Measurements from ENCODE around the gene RASAL1.

RASAL1 gene

GRCh38 chr12:113093409-113094101, 42.0 kb downstream of the RASAL1 start:
- peak overlapping the region; percentile 62; the same call in 1 of the 2 replicates for H3K4me3 ChIP-seq (ENCODE audit: low read depth, low read length)
- no peak overlapping the region for H3K9ac ChIP-seq (ENCODE audit: low read depth, low read length)
- H3K9me3 ChIP-seq (ENCODE audit: control insufficient read depth, insufficient read depth, low read length) = no peaks in the 10 kb centered on the region
- no peak overlapping the region for H3K27ac ChIP-seq (ENCODE audit: low read depth, low read length)
- H3K36me3 ChIP-seq (ENCODE audit: control insufficient read depth, insufficient read depth, low read length) = no peaks in the 10 kb centered on the region
- H3K4me1 ChIP-seq (ENCODE audit: control insufficient read depth, insufficient read depth, low read length) = peaks cover 10% of the 10 kb centered on the region; the same call in 1 of the 2 replicates
- peaks cover 4% of the 10 kb centered on the region; the same call in 1 of the 2 replicates for H3K27me3 ChIP-seq (ENCODE audit: control insufficient read depth, insufficient read depth, low read length)

- H3K4me1 ChIP-seq (ENCODE audit: control insufficient read depth, insufficient read depth, low read length) = peaks cover 5% of the 10 kb centered on the region; the same call in 1 of the 2 replicates
These were observed 42.8 kb downstream of the RASAL1 start for GRCh38 chr12:113092607-113093408.

GRCh38 chr12:113091506-113091905, 44.1 kb downstream of the RASAL1 start:
- Histone ChIP-seq H3K36me3 (ENCODE audit: control insufficient read depth, insufficient read depth, low read length) (no peaks in the 10 kb centered on the region), H3K9me3 (ENCODE audit: control insufficient read depth, insufficient read depth, low read length) (no peaks in the 10 kb centered on the region), H3K27me3 (ENCODE audit: control insufficient read depth, insufficient read depth, low read length) (peaks cover 4% of the 10 kb centered on the region; the same call in 1 of the 2 replicates), H3K9ac (ENCODE audit: low read depth, low read length) (no peak overlapping the region), H3K4me1 (ENCODE audit: control insufficient read depth, insufficient read depth, low read length) (peaks cover 8% of the 10 kb centered on the region; the same call in 1 of the 2 replicates), H3K4me3 (ENCODE audit: low read depth, low read length) (no peak overlapping the region), H3K27ac (ENCODE audit: low read depth, low read length) (no peak overlapping the region)

More at GRCh38 chr12:113092607-113093408, 42.8 kb downstream of the RASAL1 start:
- H3K9ac ChIP-seq (ENCODE audit: low read depth, low read length) = no peak overlapping the region
- peak overlapping the region; percentile 62 for H3K4me3 ChIP-seq (ENCODE audit: low read depth, low read length)
- H3K36me3 ChIP-seq (ENCODE audit: control insufficient read depth, insufficient read depth, low read length) = no peaks in the 10 kb centered on the region
- no peaks in the 10 kb centered on the region for H3K9me3 ChIP-seq (ENCODE audit: control insufficient read depth, insufficient read depth, low read length)
- H3K27ac ChIP-seq (ENCODE audit: low read depth, low read length) = peak overlapping the region; percentile 32
- peaks cover 4% of the 10 kb centered on the region; the same call in 1 of the 2 replicates for H3K27me3 ChIP-seq (ENCODE audit: control insufficient read depth, insufficient read depth, low read length)

- Histone ChIP-seq H3K4me3 (ENCODE audit: low read depth, low read length) (no peak overlapping the region), H3K27me3 (ENCODE audit: control insufficient read depth, insufficient read depth, low read length) (peaks cover 4% of the 10 kb centered on the region; the same call in 1 of the 2 replicates), H3K36me3 (ENCODE audit: control insufficient read depth, insufficient read depth, low read length) (no peaks in the 10 kb centered on the region), H3K27ac (ENCODE audit: low read depth, low read length) (no peak overlapping the region), H3K9ac (ENCODE audit: low read depth, low read length) (no peak overlapping the region), H3K4me1 (ENCODE audit: control insufficient read depth, insufficient read depth, low read length) (peaks cover 8% of the 10 kb centered on the region; the same call in 1 of the 2 replicates), H3K9me3 (ENCODE audit: control insufficient read depth, insufficient read depth, low read length) (no peaks in the 10 kb centered on the region)
These were observed 44.8 kb downstream of the RASAL1 start for GRCh38 chr12:113090740-113091139.

GRCh38 chr12:113089839-113090238, 45.7 kb downstream of the RASAL1 start:
- Histone ChIP-seq H3K27me3 (ENCODE audit: control insufficient read depth, insufficient read depth, low read length) (peaks cover 4% of the 10 kb centered on the region; the same call in 1 of the 2 replicates), H3K9me3 (ENCODE audit: control insufficient read depth, insufficient read depth, low read length) (no peaks in the 10 kb centered on the region), H3K4me3 (ENCODE audit: low read depth, low read length) (no peak overlapping the region), H3K27ac (ENCODE audit: low read depth, low read length) (no peak overlapping the region), H3K9ac (ENCODE audit: low read depth, low read length) (no peak overlapping the region), H3K4me1 (ENCODE audit: control insufficient read depth, insufficient read depth, low read length) (peaks cover 8% of the 10 kb centered on the region; the same call in 1 of the 2 replicates), H3K36me3 (ENCODE audit: control insufficient read depth, insufficient read depth, low read length) (no peaks in the 10 kb centered on the region)

GRCh38 chr12:113088971-113089756, 46.4 kb downstream of the RASAL1 start:
- H3K27me3 ChIP-seq (ENCODE audit: control insufficient read depth, insufficient read depth, low read length) = peaks cover 4% of the 10 kb centered on the region; the same call in 1 of the 2 replicates
- no peak overlapping the region for H3K27ac ChIP-seq (ENCODE audit: low read depth, low read length)
- peaks cover 8% of the 10 kb centered on the region; the same call in 1 of the 2 replicates for H3K4me1 ChIP-seq (ENCODE audit: control insufficient read depth, insufficient read depth, low read length)
- H3K9me3 ChIP-seq (ENCODE audit: control insufficient read depth, insufficient read depth, low read length) = no peaks in the 10 kb centered on the region
- no peak overlapping the region for H3K9ac ChIP-seq (ENCODE audit: low read depth, low read length)
- no peak overlapping the region for H3K4me3 ChIP-seq (ENCODE audit: low read depth, low read length)
- no peaks in the 10 kb centered on the region for H3K36me3 ChIP-seq (ENCODE audit: control insufficient read depth, insufficient read depth, low read length)

- no peaks in the 10 kb centered on the region for H3K36me3 ChIP-seq (ENCODE audit: control insufficient read depth, insufficient read depth, low read length)
- H3K27ac ChIP-seq (ENCODE audit: low read depth, low read length) = no peak overlapping the region
- peaks cover 6% of the 10 kb centered on the region; the same call in 1 of the 2 replicates for H3K4me1 ChIP-seq (ENCODE audit: control insufficient read depth, insufficient read depth, low read length)
- no peaks in the 10 kb centered on the region for H3K9me3 ChIP-seq (ENCODE audit: control insufficient read depth, insufficient read depth, low read length)
- no peak overlapping the region for H3K9ac ChIP-seq (ENCODE audit: low read depth, low read length)
- H3K4me3 ChIP-seq (ENCODE audit: low read depth, low read length) = no peak overlapping the region
- H3K27me3 ChIP-seq (ENCODE audit: control insufficient read depth, insufficient read depth, low read length) = peaks cover 4% of the 10 kb centered on the region; the same call in 1 of the 2 replicates
These were observed 47.5 kb downstream of the RASAL1 start for GRCh38 chr12:113088037-113088436.

- no peak overlapping the region for H3K9ac ChIP-seq (ENCODE audit: low read depth, low read length)
- no peak overlapping the region for H3K4me3 ChIP-seq (ENCODE audit: low read depth, low read length)
- no peaks in the 10 kb centered on the region for H3K9me3 ChIP-seq (ENCODE audit: control insufficient read depth, insufficient read depth, low read length)
- H3K36me3 ChIP-seq (ENCODE audit: control insufficient read depth, insufficient read depth, low read length) = no peaks in the 10 kb centered on the region
- H3K27ac ChIP-seq (ENCODE audit: low read depth, low read length) = no peak overlapping the region
- peaks cover 4% of the 10 kb centered on the region; the same call in 1 of the 2 replicates for H3K27me3 ChIP-seq (ENCODE audit: control insufficient read depth, insufficient read depth, low read length)
- H3K4me1 ChIP-seq (ENCODE audit: control insufficient read depth, insufficient read depth, low read length) = peaks cover 6% of the 10 kb centered on the region; the same call in 1 of the 2 replicates
These were observed 48.4 kb downstream of the RASAL1 start for GRCh38 chr12:113087193-113087592.

- Histone ChIP-seq H3K4me3 (ENCODE audit: low read depth, low read length) (no peak overlapping the region), H3K9ac (ENCODE audit: low read depth, low read length) (no peak overlapping the region), H3K27me3 (ENCODE audit: control insufficient read depth, insufficient read depth, low read length) (no peaks in the 10 kb centered on the region; the same call in 1 of the 2 replicates), H3K27ac (ENCODE audit: low read depth, low read length) (no peak overlapping the region), H3K4me1 (ENCODE audit: control insufficient read depth, insufficient read depth, low read length) (peaks cover 6% of the 10 kb centered on the region; the same call in 1 of the 2 replicates), H3K9me3 (ENCODE audit: control insufficient read depth, insufficient read depth, low read length) (no peaks in the 10 kb centered on the region), H3K36me3 (ENCODE audit: control insufficient read depth, insufficient read depth, low read length) (no peaks in the 10 kb centered on the region)
These were observed 49.1 kb downstream of the RASAL1 start for GRCh38 chr12:113086249-113087164.

Measured in HUES48 (cell line).